PFSK-1 (cell line): ENCODE data around the gene PRR33.

Source experiments
- FOXP2 ChIP-seq: optimal IDR thresholded peaks from 2 replicates; pipeline ENCODE3; 2011; ENCODE audit warnings: borderline replicate concordance, control low read depth, inconsistent platforms; ENCODE audit not compliant: insufficient read depth; ENCODE audit errors: extremely low read length, extremely low read depth
- POLR2AphosphoS5 ChIP-seq: IDR thresholded peaks from 2 replicates; pipeline ENCODE4 v1.6.1; 2012; ENCODE audit warnings: low read depth, mild to moderate bottlenecking, control low read depth, low read length, moderate library complexity
- REST ChIP-seq, 2 experiments: IDR thresholded peaks; 2 replicates each; pipeline versions ENCODE4 v1.6.1 to v1.8.0; 2011 to 2012; ENCODE audit warnings: low read depth in 2 of 2, low read length in 2 of 2, control low read depth in 1 of 2, inconsistent platforms in 1 of 2, mild to moderate bottlenecking in 1 of 2, moderate library complexity in 1 of 2; ENCODE audit not compliant: insufficient read depth in 1 of 2
- SIN3A ChIP-seq: IDR thresholded peaks from 2 replicates; pipeline ENCODE4 v1.6.1; 2012; ENCODE audit warnings: mild to moderate bottlenecking, low read length, moderate library complexity, borderline replicate concordance; ENCODE audit not compliant: insufficient read depth
- TAF1 ChIP-seq: IDR thresholded peaks from 2 replicates; pipeline ENCODE4 v1.6.1; 2012; ENCODE audit warnings: low read length, control low read depth, borderline replicate concordance; ENCODE audit not compliant: insufficient read depth

The PRR33 gene

GRCh38 chr11:1889224-1889930, 2.3 kb downstream of the PRR33 start:
- TF ChIP-seq REST (IDR thresholded peaks at IDR 0.05; ENCODE audit: insufficient read depth in 1 of 2, low read depth in 2 of 2, low read length in 2 of 2) (no peak), TAF1 (no peak), SIN3A (no peak), POLR2AphosphoS5 (no peak), FOXP2 (no peak)

GRCh38 chr11:1888811-1889210, 2.9 kb downstream of the PRR33 start:
- no peak for TF ChIP-seq REST (IDR thresholded peaks at IDR 0.05; ENCODE audit: insufficient read depth in 1 of 2, low read depth in 2 of 2, low read length in 2 of 2)
- no peak for TF ChIP-seq TAF1
- no peak for TF ChIP-seq FOXP2
- TF ChIP-seq SIN3A: no peak
- TF ChIP-seq POLR2AphosphoS5: no peak

- no peak for TF ChIP-seq FOXP2
- no peak for TF ChIP-seq TAF1
- no peak for TF ChIP-seq SIN3A
- TF ChIP-seq REST (IDR thresholded peaks at IDR 0.05; ENCODE audit: insufficient read depth in 1 of 2, low read depth in 2 of 2, low read length in 2 of 2): no peak
Observed at GRCh38 chr11:1888347-1888753, 3.3 kb downstream of the PRR33 start.

GRCh38 chr11:1887451-1888346, 4.0 kb downstream of the PRR33 start:
- no peak for TF ChIP-seq REST (IDR thresholded peaks at IDR 0.05; ENCODE audit: insufficient read depth in 1 of 2, low read depth in 2 of 2, low read length in 2 of 2)
- TF ChIP-seq POLR2AphosphoS5: no peak; the same call in 1 of the 2 replicates
